M059J (cell line): ENCODE measurements around the gene CFDP1. TPM values are rescaled to one million over a fixed set of nuclear protein-coding genes. Genes with fewer than 3 reads are reported as not detected.
A peak's percentile ranks its signal among the peaks of the same experiment; 100 is the strongest.
"Not testable (repeated sequence)": the region's sequence is repeated elsewhere in the genome, so short reads cannot be mapped to it uniquely, and the experiment has no call there.

Experiments used
- DNase-seq: peaks from one replicate; pipeline ENCODE4 v3.0.0-alpha.2; 2012; ENCODE audit warnings: low read depth
- total RNA-seq: library from RNA; depleted of rRNA; stranded (reverse); fragments of >200 nt; shearing (Covaris generic); gene quantifications from 2 replicates; pipeline ENCODE4 v1.2.3, GENCODE V29; 2014

The CFDP1 gene
- total RNA-seq, 1 experiment from 2014 or later = 111 TPM

DNA sequence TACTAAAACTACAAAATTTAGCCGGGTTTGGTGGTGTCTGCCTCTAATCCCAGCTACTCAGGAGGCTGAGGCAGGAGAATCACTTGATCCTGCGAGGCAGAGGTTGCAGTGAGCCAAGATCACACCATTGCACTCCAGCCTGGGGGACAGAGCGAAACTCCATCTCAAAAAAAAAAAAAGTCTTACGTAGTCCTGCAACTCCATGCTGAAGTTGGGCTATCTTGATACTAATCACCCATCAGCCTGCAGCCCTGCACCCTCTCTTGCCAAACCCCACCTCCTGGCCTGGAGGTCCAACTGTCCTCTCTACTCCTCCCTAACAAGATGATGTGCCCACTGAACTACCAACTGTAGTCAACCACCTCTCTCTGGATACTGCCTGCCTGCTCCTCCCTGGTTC lies 26.4 kb upstream of the CFDP1 start:
- DNase-seq = no peak

DNA sequence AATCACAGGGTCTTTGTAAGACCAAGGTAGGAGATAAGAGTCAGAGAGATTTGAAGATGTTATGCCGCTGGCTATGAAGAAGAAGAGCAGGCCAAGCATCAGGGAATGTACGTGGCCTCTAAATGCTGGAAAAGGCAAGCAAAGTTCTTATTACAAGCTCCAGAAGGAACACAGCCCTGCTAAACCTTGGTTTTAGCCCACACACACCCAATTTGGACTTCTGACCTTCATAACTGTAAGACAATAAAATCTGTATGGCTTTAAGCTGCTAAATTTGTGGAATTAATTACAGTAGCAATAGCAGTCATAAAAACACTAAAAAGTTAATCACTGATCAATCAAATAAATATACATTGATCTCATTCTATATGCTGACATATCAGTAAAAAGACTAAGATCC lies 25.1 kb upstream of the CFDP1 start:
- no peak for DNase-seq

DNA sequence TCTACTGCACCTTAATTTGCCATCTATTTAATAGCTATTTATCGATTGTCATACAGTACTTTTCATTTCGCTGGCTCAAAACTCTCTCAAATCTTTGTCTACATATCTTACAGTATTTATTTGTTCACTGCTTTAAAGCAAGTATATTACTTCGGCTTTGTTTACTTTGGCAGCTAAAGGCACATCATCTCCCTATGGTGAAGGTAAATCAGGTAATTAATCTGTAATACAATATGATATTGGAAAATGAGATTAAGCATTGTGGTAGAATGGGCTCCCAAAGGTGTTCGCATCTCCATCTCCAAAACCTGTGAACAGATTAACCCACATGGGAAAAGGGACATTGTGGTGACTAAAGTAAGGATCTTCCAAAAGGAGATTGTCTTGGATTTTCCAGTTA lies 24.7 kb upstream of the CFDP1 start:
- no peak for DNase-seq

DNA sequence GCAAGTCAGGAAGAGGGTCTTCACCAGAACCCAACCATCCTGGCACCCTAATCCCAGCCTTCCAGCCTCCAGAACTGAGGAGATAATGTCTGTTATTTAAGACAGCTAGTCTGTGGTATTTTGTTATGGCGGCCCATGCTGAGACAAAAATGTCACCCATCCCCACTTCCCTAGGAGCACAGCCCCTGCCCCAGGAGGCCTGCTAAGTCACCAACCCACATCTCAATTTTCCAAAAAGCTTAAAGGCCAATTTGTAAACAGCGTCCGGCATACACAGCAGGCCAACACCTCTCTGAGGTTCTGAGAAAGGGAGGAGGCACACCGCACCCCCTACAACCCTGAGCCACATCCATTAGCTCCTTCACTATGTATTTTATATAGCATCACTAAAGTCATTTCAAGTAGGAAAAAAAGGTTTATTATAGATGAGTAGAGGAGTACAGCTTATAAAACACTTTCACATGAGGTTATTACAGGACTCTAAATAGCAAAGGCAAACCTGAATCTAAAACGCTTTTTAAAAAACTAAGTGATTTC lies 24.2 kb upstream of the CFDP1 start:
- DNase-seq = no peak

DNA sequence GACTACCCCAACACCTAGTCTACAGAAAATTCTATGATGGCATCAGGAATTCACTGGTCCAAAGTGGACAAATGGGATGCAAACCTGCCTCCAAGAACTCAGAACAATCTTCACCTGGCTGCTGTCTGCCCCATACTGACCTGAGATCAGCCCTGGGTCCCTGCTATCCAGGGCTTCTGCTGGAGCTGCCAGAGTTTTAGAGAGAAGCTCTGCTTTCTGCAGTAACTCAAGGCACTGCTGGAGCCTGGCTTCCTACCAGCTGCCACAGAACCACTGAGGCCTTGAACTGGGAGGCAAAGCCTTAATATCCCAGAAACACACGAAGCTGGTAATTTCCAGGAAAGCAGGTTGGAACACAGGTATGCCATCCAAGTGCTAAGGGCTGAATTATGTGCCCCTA lies 23.7 kb upstream of the CFDP1 start:
- DNase-seq = no peak

DNA sequence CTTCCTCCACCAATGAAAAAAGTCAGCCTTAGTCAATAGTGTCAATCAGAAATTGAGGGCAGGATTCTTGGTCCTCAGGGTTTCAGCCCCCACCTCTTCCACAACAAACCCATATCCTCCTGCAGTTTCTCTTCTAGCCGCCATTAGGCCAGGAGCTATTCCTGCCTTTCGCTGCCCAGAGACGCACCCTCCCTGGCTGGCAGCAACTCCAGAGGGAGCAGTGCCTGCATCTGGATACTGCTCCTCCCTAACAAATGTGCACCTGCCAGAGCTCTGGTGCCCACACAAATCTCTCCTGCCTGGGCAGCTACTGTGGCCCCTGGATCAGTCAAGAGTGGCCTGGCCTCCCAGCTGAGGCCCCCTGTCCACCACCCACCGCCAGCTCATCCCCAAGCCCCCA lies 23.2 kb upstream of the CFDP1 start:
- DNase-seq = not testable (repeated sequence)

GRCh38 chr16:75455677-75456076 lies 22.4 kb upstream of the CFDP1 start:
- DNase-seq = no peak

DNA sequence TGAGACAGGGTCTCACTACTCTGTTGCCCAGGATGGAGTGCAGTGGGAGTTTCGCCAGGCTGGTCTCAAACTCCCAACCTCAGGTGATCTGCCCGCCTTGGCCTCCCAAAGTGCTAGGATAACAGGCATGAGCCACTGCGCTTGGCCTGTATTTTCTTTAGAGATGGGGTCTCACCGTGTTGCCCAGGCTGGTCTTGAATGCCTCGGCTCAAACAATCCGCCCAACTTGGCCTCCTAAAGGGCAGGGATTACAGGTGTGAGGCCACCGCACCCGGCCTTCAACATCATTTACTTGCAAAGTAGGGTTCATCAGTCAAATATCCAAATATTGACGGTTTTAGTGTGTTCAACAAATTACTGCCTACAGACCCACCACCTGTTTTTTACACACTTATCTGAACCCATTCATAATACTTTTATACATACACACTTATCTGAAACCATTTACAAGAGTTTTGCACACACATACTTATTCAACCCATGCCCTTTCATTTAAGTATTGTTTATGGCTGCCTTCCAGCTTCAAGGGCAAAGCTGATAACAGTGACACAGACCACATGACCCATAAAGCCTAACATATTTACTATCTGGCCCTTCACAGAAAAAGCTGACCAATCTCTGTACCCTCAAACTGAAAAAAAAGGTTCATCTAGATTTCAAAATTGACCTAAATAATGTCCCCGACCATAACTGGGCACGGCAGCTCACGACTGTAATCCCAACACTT lies 19.3 kb upstream of the CFDP1 start:
- DNase-seq = no peak

GRCh38 chr16:75446416-75446815 lies 13.1 kb upstream of the CFDP1 start:
- DNase-seq = no peak

GRCh38 chr16:75445298-75445697 lies 12.0 kb upstream of the CFDP1 start:
- DNase-seq = no peak

DNA sequence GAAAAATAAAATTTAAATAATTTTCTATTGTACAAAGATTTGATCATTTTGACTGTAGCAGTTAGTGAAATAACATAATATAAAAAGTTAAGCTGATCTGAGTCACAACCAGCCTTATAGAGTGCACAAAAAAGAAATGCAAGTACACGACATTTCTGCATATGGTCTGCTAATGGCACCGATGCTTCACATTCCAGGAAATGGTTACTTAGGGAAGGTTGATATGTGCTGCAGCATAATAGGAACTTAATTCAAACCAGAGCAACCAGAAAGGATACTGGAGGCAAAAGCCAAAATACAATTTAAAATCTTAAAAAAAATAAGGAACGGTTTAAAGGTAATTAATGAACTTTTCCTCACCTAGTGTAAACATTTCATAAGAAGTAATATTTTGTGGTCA lies 10.0 kb upstream of the CFDP1 start:
- DNase-seq = no peak

GRCh38 chr16:75433732-75434413 lies 570 bp upstream of the CFDP1 start:
- DNase-seq = peak; percentile 94

- DNase-seq = no peak
Observed at GRCh38 chr16:75429621-75430403, 3.5 kb downstream of the CFDP1 start.

DNA sequence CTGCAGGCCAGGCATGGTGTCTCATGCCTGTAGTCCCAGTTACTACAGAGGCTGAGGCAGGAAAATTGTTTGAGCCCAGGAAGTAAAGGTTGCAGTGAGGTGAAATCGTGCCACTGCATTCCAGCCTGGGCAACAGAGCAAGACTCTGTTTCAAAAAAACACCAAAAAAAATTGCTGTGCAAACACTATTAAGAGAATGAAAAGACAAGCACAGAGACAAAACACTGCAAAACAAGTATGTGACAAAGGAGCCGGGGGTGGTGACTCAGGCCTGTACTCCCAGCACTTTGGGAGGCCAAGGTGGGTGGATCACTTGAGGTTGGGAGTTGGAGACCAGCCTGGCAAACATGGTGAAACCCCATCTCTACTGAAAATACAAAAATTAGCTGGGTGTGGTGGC lies 6.8 kb downstream of the CFDP1 start:
- DNase-seq = peak; percentile 47

DNA sequence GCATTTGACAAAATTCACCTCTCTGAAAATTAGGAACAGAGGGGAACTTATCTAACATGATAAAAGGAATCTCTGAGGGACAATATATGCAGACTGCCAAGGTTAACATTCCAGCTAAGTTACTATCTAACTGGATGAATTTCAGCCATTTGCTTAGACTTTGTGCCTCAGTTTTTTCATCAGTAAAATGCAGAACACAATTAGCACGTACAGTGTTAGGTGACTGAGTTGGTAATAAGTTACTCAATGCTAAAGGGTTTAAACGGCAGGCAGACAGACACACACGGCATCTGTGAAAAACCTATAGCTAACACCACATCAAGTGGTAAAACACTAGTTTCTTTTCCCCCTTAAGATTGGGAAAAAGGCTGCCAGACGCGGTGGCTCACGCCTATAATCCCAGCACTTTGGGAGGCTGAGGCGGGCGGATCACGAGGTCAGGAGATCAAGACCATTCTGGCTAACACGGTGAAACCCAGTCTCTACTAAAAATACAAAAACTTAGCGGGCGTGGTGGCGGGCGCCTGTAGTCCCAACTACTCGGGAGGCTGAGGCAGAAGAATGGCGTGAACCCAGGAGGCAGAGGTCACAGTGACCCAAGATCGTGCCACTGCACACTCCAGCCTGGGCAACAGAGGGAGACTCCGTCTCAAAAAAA lies 9.1 kb downstream of the CFDP1 start:
- not testable (repeated sequence) for DNase-seq

- DNase-seq = no peak
Observed at GRCh38 chr16:75423723-75424104, 9.6 kb downstream of the CFDP1 start.

GRCh38 chr16:75421820-75422126 lies 11.5 kb downstream of the CFDP1 start:
- no peak for DNase-seq

DNA sequence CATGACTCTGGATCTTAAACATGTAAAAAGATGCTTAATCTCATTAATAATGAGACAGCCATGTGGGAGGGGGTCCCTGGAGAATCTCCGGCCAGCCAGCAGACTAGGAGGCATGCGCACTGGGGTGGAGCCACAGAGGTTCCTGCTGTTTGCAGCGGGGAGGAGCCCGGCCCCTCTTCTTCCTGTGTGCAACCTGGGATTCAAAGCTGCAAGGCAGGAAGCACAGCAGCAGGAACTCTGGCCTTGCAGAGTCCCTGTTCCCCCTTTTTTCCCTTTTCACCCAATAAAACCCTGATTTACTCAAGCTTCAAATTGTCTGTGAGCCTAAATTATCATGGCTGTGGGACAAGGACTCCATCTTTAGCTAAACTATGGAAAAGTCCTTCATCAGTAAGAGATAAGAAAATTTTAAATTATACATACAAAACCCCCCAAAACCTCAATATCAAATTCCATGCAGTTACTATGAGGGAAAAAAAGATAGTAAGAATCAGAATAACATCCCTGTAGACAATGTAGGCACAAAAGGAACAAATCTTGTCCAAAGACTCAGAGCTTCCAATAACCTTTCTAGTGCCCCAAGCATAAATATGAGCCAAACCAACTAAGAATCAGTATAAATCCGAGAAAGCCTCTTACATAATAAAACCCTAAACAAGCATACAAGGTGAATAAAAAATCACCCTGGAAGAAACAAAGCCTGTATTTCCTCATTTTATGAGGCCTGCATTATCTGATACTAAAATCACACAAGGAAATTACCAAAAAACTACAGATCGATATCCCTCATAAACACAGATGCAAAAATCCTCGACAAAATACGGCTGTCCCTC lies 12.1 kb downstream of the CFDP1 start:
- DNase-seq = no peak

DNA sequence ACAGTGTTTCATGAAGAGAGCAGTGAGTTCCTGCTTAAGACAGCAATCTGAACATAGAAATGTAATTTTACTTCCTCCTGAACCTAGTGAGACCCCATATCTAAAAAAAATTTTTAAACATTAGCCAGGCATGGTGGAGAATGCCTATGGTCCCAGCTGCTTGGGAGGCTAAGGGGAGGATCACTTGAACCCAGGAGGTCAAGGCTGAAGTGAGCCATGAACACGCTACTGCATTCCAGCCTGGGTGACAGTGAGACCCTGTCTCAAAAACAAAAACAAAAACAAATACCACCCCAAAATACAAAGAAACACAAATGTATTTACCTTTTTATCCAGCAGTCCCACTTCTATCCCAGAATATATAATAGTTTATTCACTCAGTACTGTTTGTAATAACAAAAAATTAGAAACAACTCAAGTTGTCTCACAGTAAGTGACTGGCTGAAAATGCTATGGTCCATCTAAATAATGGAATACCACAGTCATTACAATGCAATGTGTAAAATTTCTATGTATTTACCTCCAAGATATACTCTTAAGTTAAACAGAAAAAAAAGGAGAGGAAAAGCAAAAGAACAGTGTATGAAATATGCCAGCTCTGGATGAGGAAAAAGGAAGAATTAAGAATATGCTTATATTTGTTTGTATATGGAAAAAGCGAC lies 16.3 kb downstream of the CFDP1 start:
- DNase-seq = no peak

- no peak for DNase-seq
Observed at GRCh38 chr16:75415169-75415905, 18.0 kb downstream of the CFDP1 start.
